Hepatocyte (in vitro differentiated cells): ENCODE results near the gene DHRS11. TPM values are rescaled to one million over a fixed set of nuclear protein-coding genes. Genes with fewer than 3 reads are reported as not detected.

Experiments used
- DNase-seq: peaks from one replicate; pipeline ENCODE4 v3.0.0-alpha.2; 2016; ENCODE audit warnings: low spot score
- H2AFZ ChIP-seq: fragments of 200-600 bp; sonication (generic); 2 replicates; pipeline ENCODE4 v1.6.0; 2016; ENCODE audit warnings: antibody characterized with exemption, mild to moderate bottlenecking
- H3K27ac ChIP-seq: fragments of 200-600 bp; sonication (generic); 2 replicates; pipeline ENCODE4 v1.5.1; 2016; ENCODE audit warnings: mild to moderate bottlenecking
- H3K27me3 ChIP-seq: fragments of 200-600 bp; sonication (generic); 2 replicates; pipeline ENCODE4 v1.6.1; 2016
- H3K36me3 ChIP-seq: fragments of 200-600 bp; sonication (generic); replicated peaks from 2 replicates; pipeline ENCODE4 v1.5.1; 2016; ENCODE audit warnings: low read depth; ENCODE audit not compliant: insufficient read depth
- H3K4me1 ChIP-seq: fragments of 200-600 bp; sonication (generic); 2 replicates; pipeline ENCODE4 v1.5.1; 2016; ENCODE audit warnings: mild to moderate bottlenecking, moderate library complexity; ENCODE audit not compliant: insufficient read depth
- H3K4me2 ChIP-seq: fragments of 200-600 bp; sonication (generic); 2 replicates; pipeline ENCODE4 v1.6.0; 2016
- H3K4me3 ChIP-seq: fragments of 200-600 bp; sonication (generic); 2 replicates; pipeline ENCODE4 v1.5.1; 2016; ENCODE audit warnings: mild to moderate bottlenecking
- H3K79me2 ChIP-seq: fragments of 200-600 bp; sonication (generic); 2 replicates; pipeline ENCODE4 v1.6.0; 2017; ENCODE audit warnings: mild to moderate bottlenecking
- H3K9me2 ChIP-seq: fragments of 200-600 bp; sonication (generic); replicated peaks from 2 replicates; pipeline ENCODE4 v1.6.0; 2017; ENCODE audit warnings: mild to moderate bottlenecking; ENCODE audit not compliant: insufficient read depth
- H3K9me3 ChIP-seq: fragments of 200-600 bp; sonication (generic); 2 replicates; pipeline ENCODE4 v1.5.1; 2016; ENCODE audit warnings: low read depth, mild to moderate bottlenecking
- H4K20me1 ChIP-seq: fragments of 200-600 bp; sonication (generic); 2 replicates; pipeline ENCODE4 v1.6.0; 2016; ENCODE audit warnings: mild to moderate bottlenecking; ENCODE audit not compliant: insufficient read depth, poor library complexity, severe bottlenecking
- EZH2 ChIP-seq: fragments of 200-600 bp; sonication (generic); IDR thresholded peaks from 2 replicates; pipeline ENCODE4 v1.6.1; 2016; ENCODE audit warnings: antibody characterized with exemption, mild to moderate bottlenecking, borderline replicate concordance
- EZH2phosphoT487 ChIP-seq: fragments of 200-600 bp; sonication (generic); IDR thresholded peaks from one replicate; pipeline ENCODE4 v1.6.1; 2018; ENCODE audit warnings: antibody characterized with exemption, mild to moderate bottlenecking, low read depth, moderate library complexity; ENCODE audit not compliant: unreplicated experiment, severe bottlenecking
- WGBS: methylation state at CpG from one replicate; pipeline ENCODE4 v1.1.6; 2016; ENCODE audit warnings: low lambda C conversion rate; ENCODE audit errors: missing lambda C conversion rate; 5-methylcytosine and 5-hydroxymethylcytosine counted together
- polyA plus RNA-seq: library from polyadenylated mRNA; unstranded; fragments of >200 nt; fragmentation: Nextera tagmentation; extraction: Ambion mirVana; gene quantifications from 2 replicates; pipeline ENCODE4 v1.2.1, GENCODE V29; 2016
- total RNA-seq: library from RNA; depleted of rRNA; stranded (reverse); fragments of >200 nt; gene quantifications from 2 replicates; pipeline ENCODE4 v1.2.3, GENCODE V29; 2014
- TF ChIP-seq, protein P1 (sequence below): fragments of 200-600 bp; sonication (generic); IDR thresholded peaks from 2 replicates; pipeline ENCODE4 v1.5.1; 2016; ENCODE audit warnings: antibody characterized with exemption, mild to moderate bottlenecking; ENCODE audit not compliant: poor library complexity

DHRS11 gene
- total and polyA plus RNA-seq, 2 experiments from 2014 or later: 33.2 to 49.8 TPM

DNA sequence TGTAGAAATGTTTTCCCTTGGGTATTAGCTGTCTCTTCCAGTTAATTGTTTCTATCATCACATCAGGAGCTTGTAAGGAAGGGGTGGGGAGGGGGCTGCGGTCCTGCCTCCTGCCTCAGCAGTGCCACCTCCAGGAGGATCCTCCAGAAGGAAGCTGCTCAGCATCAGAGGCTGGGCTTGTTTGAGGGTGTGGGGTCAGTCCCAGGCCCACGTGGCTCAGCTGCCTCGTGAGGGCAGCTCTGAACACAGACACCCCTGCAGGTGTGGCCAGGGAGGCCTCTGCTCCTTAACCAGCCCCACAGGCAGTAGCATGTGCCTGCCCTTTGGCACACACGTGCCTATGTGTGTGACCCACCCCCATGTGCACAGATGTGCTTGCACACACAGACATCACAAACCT, 56.0 kb downstream of the DHRS11 start:
- WGBS: 31% methylated on average over 4 of the region's 4 CpGs
- H3K9me2 ChIP-seq: no peaks in the 10 kb centered on the region
- TF ChIP-seq, protein P1, sequence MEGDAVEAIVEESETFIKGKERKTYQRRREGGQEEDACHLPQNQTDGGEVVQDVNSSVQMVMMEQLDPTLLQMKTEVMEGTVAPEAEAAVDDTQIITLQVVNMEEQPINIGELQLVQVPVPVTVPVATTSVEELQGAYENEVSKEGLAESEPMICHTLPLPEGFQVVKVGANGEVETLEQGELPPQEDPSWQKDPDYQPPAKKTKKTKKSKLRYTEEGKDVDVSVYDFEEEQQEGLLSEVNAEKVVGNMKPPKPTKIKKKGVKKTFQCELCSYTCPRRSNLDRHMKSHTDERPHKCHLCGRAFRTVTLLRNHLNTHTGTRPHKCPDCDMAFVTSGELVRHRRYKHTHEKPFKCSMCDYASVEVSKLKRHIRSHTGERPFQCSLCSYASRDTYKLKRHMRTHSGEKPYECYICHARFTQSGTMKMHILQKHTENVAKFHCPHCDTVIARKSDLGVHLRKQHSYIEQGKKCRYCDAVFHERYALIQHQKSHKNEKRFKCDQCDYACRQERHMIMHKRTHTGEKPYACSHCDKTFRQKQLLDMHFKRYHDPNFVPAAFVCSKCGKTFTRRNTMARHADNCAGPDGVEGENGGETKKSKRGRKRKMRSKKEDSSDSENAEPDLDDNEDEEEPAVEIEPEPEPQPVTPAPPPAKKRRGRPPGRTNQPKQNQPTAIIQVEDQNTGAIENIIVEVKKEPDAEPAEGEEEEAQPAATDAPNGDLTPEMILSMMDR: no peak
- TF ChIP-seq EZH2phosphoT487: no peak
- no peak for TF ChIP-seq EZH2
- H4K20me1 ChIP-seq: no peaks in the 10 kb centered on the region
- no peak overlapping the region for H3K4me2 ChIP-seq
- H3K4me3 ChIP-seq: no peak overlapping the region
- no peaks in the 10 kb centered on the region for H3K79me2 ChIP-seq
- H3K36me3 ChIP-seq: no peaks in the 10 kb centered on the region
- H3K27me3 ChIP-seq: peaks cover 56% of the 10 kb centered on the region
- H2AFZ ChIP-seq: no peak overlapping the region
- no peak overlapping the region for H3K27ac ChIP-seq
- no peaks in the 10 kb centered on the region for H3K9me3 ChIP-seq
- H3K4me1 ChIP-seq: no peaks in the 10 kb centered on the region
- no peak for DNase-seq

DNA sequence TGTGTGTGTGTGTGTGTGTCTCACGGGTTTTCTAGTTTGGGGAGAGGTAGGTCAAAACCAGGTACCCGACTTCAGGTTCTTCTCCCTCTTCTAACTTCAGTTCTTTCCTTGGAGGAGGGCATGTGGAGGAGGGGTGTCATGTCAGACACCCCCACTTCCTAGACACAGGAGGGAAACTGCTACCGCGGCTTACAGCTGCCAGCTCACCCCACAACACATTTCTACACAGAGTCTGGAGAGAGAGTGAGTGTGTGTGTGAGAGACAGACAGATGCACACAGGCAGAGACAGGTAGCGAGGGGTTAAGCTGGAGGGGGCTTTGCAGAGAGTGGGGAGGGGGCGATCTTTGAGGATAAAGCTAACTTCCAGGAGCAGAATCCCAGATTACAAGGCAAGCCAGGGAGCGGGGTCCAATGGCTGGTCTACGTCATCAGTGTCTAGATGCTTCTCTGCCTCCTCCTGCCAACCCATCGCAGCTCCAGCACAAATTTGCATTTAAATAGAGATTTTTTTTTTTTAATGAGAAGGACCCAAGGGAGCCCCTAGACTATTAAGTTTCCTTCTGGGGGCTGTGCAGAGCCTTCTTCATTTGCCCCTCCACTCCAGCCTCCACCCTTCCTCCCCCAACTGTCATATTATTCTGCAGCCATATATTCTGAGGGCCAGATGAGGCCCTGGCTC, 58.6 kb downstream of the DHRS11 start:
- DNase-seq: no peak
- H3K27me3 ChIP-seq: peaks cover 30% of the 10 kb centered on the region

More for the DNA sequence above, 58.6 kb downstream of the DHRS11 start:
- no peak overlapping the region for H3K27ac ChIP-seq
- TF ChIP-seq, protein P1: no peak
- no peak for TF ChIP-seq EZH2
- TF ChIP-seq EZH2phosphoT487: no peak
- H3K4me2 ChIP-seq: no peak overlapping the region
- H4K20me1 ChIP-seq: no peaks in the 10 kb centered on the region
- 57% methylated on average over 9 of the region's 9 CpGs for WGBS
- no peak overlapping the region for H3K4me3 ChIP-seq
- no peak overlapping the region for H2AFZ ChIP-seq
- H3K36me3 ChIP-seq: no peaks in the 10 kb centered on the region
- H3K9me2 ChIP-seq: no peaks in the 10 kb centered on the region
- H3K79me2 ChIP-seq: no peaks in the 10 kb centered on the region
- no peaks in the 10 kb centered on the region for H3K4me1 ChIP-seq
- no peaks in the 10 kb centered on the region for H3K9me3 ChIP-seq

Other genes starting within 250 kb of the DHRS11 start
- gene TBC1D3H, start 203.4 kb upstream of the DHRS11 start, total RNA-seq: not detected in 2 replicates
- not detected in 2 replicates for gene TBC1D3H, start 203.4 kb upstream of the DHRS11 start, polyA plus RNA-seq
- 48.1 and 54.1 TPM in 2 replicates for gene ZNHIT3, start 105.2 kb upstream of the DHRS11 start, total RNA-seq
- gene ZNHIT3, start 105.2 kb upstream of the DHRS11 start, polyA plus RNA-seq: 39.6 and 53.3 TPM in 2 replicates
- gene MYO19, start 57.0 kb upstream of the DHRS11 start, total RNA-seq: 29.8 and 32.1 TPM in 2 replicates
- gene MYO19, start 57.0 kb upstream of the DHRS11 start, polyA plus RNA-seq: 19.7 and 24.5 TPM in 2 replicates
- gene PIGW, start 56.9 kb upstream of the DHRS11 start, total RNA-seq: 6.0 and 10.8 TPM in 2 replicates
- 9.5 and 10.2 TPM in 2 replicates for gene PIGW, start 56.9 kb upstream of the DHRS11 start, polyA plus RNA-seq
- 69.6 and 79.9 TPM in 2 replicates for gene GGNBP2, start 47.0 kb upstream of the DHRS11 start, total RNA-seq
- gene GGNBP2, start 47.0 kb upstream of the DHRS11 start, polyA plus RNA-seq: 52.2 and 54.1 TPM in 2 replicates
- gene MRM1, start 9.7 kb downstream of the DHRS11 start, total RNA-seq: 4.7 and 5.5 TPM in 2 replicates
- gene MRM1, start 9.7 kb downstream of the DHRS11 start, polyA plus RNA-seq: 4.1 and 5.5 TPM in 2 replicates